Naive thymus-derived CD4-positive, alpha-beta T cell (primary cell): ENCODE measurements around the gene MUL1. TPM values are rescaled to one million over a fixed set of nuclear protein-coding genes. Genes with fewer than 3 reads are reported as not detected.
"Not testable (repeated sequence)": the region's sequence is repeated elsewhere in the genome, so short reads cannot be mapped to it uniquely, and the experiment has no call there.

Source experiments
- ATAC-seq: fragments of 150-1000 bp; cut with Tn5 transposase; 2 replicates; pipeline ENCODE4 v1.10.0; 2021; ENCODE audit warnings: mild to moderate bottlenecking, moderate library complexity
- CTCF ChIA-PET: fragments of 350-600 bp; sonication (Branson Sonifier 250); formaldehyde crosslinking; loops from one replicate; lab custom pipeline; 2021; ENCODE audit warnings: antibody characterized with exemption; lab: Charles Lee
- POLR2A ChIA-PET: fragments of 350-600 bp; sonication (Branson Sonifier 250); formaldehyde crosslinking; loops from one replicate; lab custom pipeline; 2021; ENCODE audit warnings: antibody characterized with exemption, inconsistent platforms; lab: Charles Lee
- DNase-seq, 9 donors: peaks; one replicate each; pipeline versions ENCODE4 v3.0.0 to v3.0.0-alpha.2; 2020 to 2022; ENCODE audit warnings: mixed read lengths in 1 of 9
- H3K27ac ChIP-seq: one replicate; pipeline ENCODE4 v1.7.0; 2013; ENCODE audit warnings: mild to moderate bottlenecking, low read depth, low read length, moderate library complexity
- H3K27me3 ChIP-seq, 2 donors: one replicate each; pipeline ENCODE4 v1.7.0; 2013; ENCODE audit warnings: low read length in 2 of 2, mild to moderate bottlenecking in 2 of 2, moderate library complexity in 2 of 2; ENCODE audit not compliant: control insufficient read depth in 2 of 2, insufficient read depth in 2 of 2
- H3K36me3 ChIP-seq, 3 experiments: 1 replicate in 2 of 3; 2 replicates in 1 of 3; pipeline ENCODE4 v1.7.0; 2013; ENCODE audit warnings: low read length in 3 of 3, mild to moderate bottlenecking in 3 of 3, moderate library complexity in 1 of 3; ENCODE audit not compliant: insufficient read depth in 3 of 3, control insufficient read depth in 2 of 3
- H3K4me1 ChIP-seq, 2 donors: one replicate each; pipeline ENCODE4 v1.7.0; 2013; ENCODE audit warnings: low read length in 2 of 2, mild to moderate bottlenecking in 2 of 2, moderate library complexity in 1 of 2; ENCODE audit not compliant: control insufficient read depth in 2 of 2, insufficient read depth in 2 of 2
- H3K4me3 ChIP-seq: 2 replicates; pipeline ENCODE4 v1.7.0; 2013; ENCODE audit warnings: mild to moderate bottlenecking, low read length
- H3K9me3 ChIP-seq, 3 experiments: 1 replicate in 2 of 3; 2 replicates in 1 of 3; pipeline ENCODE4 v1.7.0; 2013; ENCODE audit warnings: low read length in 3 of 3; ENCODE audit not compliant: control insufficient read depth in 2 of 3
- H3K27ac Mint-ChIP-seq, 9 donors: one replicate each; pipeline ENCODE4 v1.8.0; 2020 to 2022; ENCODE audit warnings: mixed read lengths in 9 of 9, mild to moderate bottlenecking in 8 of 9, moderate library complexity in 5 of 9, inconsistent platforms in 2 of 9
- H3K27me3 Mint-ChIP-seq, 5 donors: one replicate each; pipeline ENCODE4 v1.8.0; 2021 to 2022; ENCODE audit warnings: mixed read lengths in 5 of 5, mild to moderate bottlenecking in 1 of 5
- H3K36me3 Mint-ChIP-seq, 5 donors: one replicate each; pipeline ENCODE4 v1.8.0; 2020 to 2022; ENCODE audit warnings: mixed read lengths in 5 of 5, mild to moderate bottlenecking in 3 of 5, inconsistent platforms in 1 of 5
- H3K4me1 Mint-ChIP-seq, 7 donors: one replicate each; pipeline ENCODE4 v1.8.0; 2020 to 2022; ENCODE audit warnings: mixed read lengths in 7 of 7, mild to moderate bottlenecking in 3 of 7, inconsistent platforms in 1 of 7
- H3K4me3 Mint-ChIP-seq, 10 donors: one replicate each; pipeline ENCODE4 v1.8.0; 2020 to 2022; ENCODE audit warnings: mild to moderate bottlenecking in 10 of 10, mixed read lengths in 10 of 10, moderate library complexity in 6 of 10, inconsistent platforms in 2 of 10
- H3K9me3 Mint-ChIP-seq, 11 donors: one replicate each; pipeline ENCODE4 v1.8.0; 2020 to 2022; ENCODE audit warnings: mixed read lengths in 11 of 11, mild to moderate bottlenecking in 4 of 11, inconsistent platforms in 1 of 11, moderate library complexity in 1 of 11
- intact Hi-C, 2 donors: fragments of 100-400 bp; cut with micrococcal nuclease; formaldehyde crosslinking; loops; one replicate each; pipeline ENCODE4 v1.15.1; 2023
- polyA plus RNA-seq, 2 donors: library from polyadenylated mRNA; unstranded; fragments of 300-500 nt; fragmentation: Illumina TruSeq; gene quantifications; one replicate each; pipeline ENCODE4 v1.2.3, GENCODE V29; 2021
- total RNA-seq, 6 experiments: library from RNA in 5 of 6; stranded (reverse) in 5 of 6; gene quantifications; 1 replicate in 5 of 6; 2 replicates in 1 of 6; pipeline ENCODE4 v1.2.3 and lab custom pipeline; 2021 to 2026

Gene MUL1
- total and polyA plus RNA-seq, 7 experiments from 2014 or later, result 16.5 to 40.5 (median 20.6) TPM

GRCh38 chr1:20499718-20500117 is 8.2 kb downstream of the MUL1 start:
- intact Hi-C loops, result no loop called here
- ChIA-PET CTCF (no interaction called here), POLR2A (no interaction called here)
- ATAC-seq, result no peak
- H3K27ac ChIP-seq, result no peak overlapping the region
- Mint-ChIP-seq H3K4me3 (no peak overlapping the region), H3K9me3 (no peaks in the 10 kb centered on the region), H3K27me3 (no peaks in the 10 kb centered on the region), H3K4me1 (peaks cover 5 to 17% (median 9%) of the 10 kb centered on the region in 7 donors), H3K27ac (peak overlapping the region in 1 of 9 donors; percentile 68), H3K36me3 (peaks cover 0 to 17% (median 4%) of the 10 kb centered on the region in 5 donors)
- H3K9me3 ChIP-seq, result no peaks in the 10 kb centered on the region
- H3K4me1 ChIP-seq, result no peaks in the 10 kb centered on the region
- H3K36me3 ChIP-seq, result peaks cover 8 to 53% (median 13%) of the 10 kb centered on the region in 3 experiments
- no peak overlapping the region for H3K4me3 ChIP-seq
- DNase-seq, result no peak
- H3K27me3 ChIP-seq, result no peaks in the 10 kb centered on the region

GRCh38 chr1:20499105-20499504 is 8.8 kb downstream of the MUL1 start:
- Histone ChIP-seq H3K27me3 (no peaks in the 10 kb centered on the region), H3K4me3 (no peak overlapping the region), H3K9me3 (no peaks in the 10 kb centered on the region), H3K27ac (no peak overlapping the region), H3K36me3 (peaks cover 8 to 53% (median 13%) of the 10 kb centered on the region in 3 experiments), H3K4me1 (no peaks in the 10 kb centered on the region)
- Mint-ChIP-seq H3K4me3 (no peak overlapping the region), H3K27me3 (no peaks in the 10 kb centered on the region), H3K9me3 (no peaks in the 10 kb centered on the region), H3K36me3 (peaks cover 0 to 17% (median 4%) of the 10 kb centered on the region in 5 donors), H3K27ac (peak overlapping the region in 1 of 9 donors; percentile 68), H3K4me1 (peaks cover 1 to 11% (median 3%) of the 10 kb centered on the region in 7 donors)
- no peak for ATAC-seq
- intact Hi-C loops, result no loop called here
- ChIA-PET POLR2A (no interaction called here), CTCF (no interaction called here)
- no peak for DNase-seq

GRCh38 chr1:20498116-20498515 is 9.8 kb downstream of the MUL1 start:
- peaks cover 8 to 52% (median 13%) of the 10 kb centered on the region in 3 experiments for H3K36me3 ChIP-seq
- no peak overlapping the region for H3K27ac Mint-ChIP-seq
- peaks cover 0 to 3% (median 0%) of the 10 kb centered on the region in 5 donors for H3K27me3 Mint-ChIP-seq
- intact Hi-C loops, result no loop called here
- peaks cover 0 to 17% (median 4%) of the 10 kb centered on the region in 5 donors for H3K36me3 Mint-ChIP-seq
- no peaks in the 10 kb centered on the region for H3K4me1 ChIP-seq
- POLR2A ChIA-PET, result no interaction called here
- no peak for ATAC-seq
- H3K9me3 Mint-ChIP-seq, result no peaks in the 10 kb centered on the region
- DNase-seq, result no peak
- H3K4me1 Mint-ChIP-seq, result peaks cover 0 to 9% (median 0%) of the 10 kb centered on the region in 7 donors
- H3K9me3 ChIP-seq, result no peaks in the 10 kb centered on the region
- CTCF ChIA-PET, result no interaction called here
- no peak overlapping the region for H3K4me3 Mint-ChIP-seq
- no peak overlapping the region for H3K4me3 ChIP-seq
- H3K27me3 ChIP-seq, result no peaks in the 10 kb centered on the region
- no peak overlapping the region for H3K27ac ChIP-seq

- POLR2A ChIA-PET, result no interaction called here
- no peak for DNase-seq
- ATAC-seq, result no peak
- CTCF ChIA-PET, result no interaction called here
- H3K4me1 ChIP-seq, result no peaks in the 10 kb centered on the region
- Mint-ChIP-seq H3K36me3 (peaks cover 0 to 17% (median 4%) of the 10 kb centered on the region in 5 donors), H3K4me1 (peaks cover 0 to 10% (median 0%) of the 10 kb centered on the region in 7 donors), H3K27ac (no peak overlapping the region), H3K27me3 (peaks cover 0 to 8% (median 0%) of the 10 kb centered on the region in 5 donors), H3K9me3 (no peaks in the 10 kb centered on the region), H3K4me3 (no peak overlapping the region)
- peaks cover 8 to 47% (median 13%) of the 10 kb centered on the region in 3 experiments for H3K36me3 ChIP-seq
- H3K9me3 ChIP-seq, result no peaks in the 10 kb centered on the region
- intact Hi-C loops, result no loop called here
- no peaks in the 10 kb centered on the region for H3K27me3 ChIP-seq
- H3K4me3 ChIP-seq, result no peak overlapping the region
- no peak overlapping the region for H3K27ac ChIP-seq
Measured at GRCh38 chr1:20497506-20497905, 10.4 kb downstream of the MUL1 start.

GRCh38 chr1:20496725-20497383 is 11.1 kb downstream of the MUL1 start:
- H3K4me3 ChIP-seq, DNase-seq, POLR2A ChIA-PET, ATAC-seq, H3K9me3 ChIP-seq, H3K4me1 ChIP-seq, H3K9me3 Mint-ChIP-seq, H3K4me3 Mint-ChIP-seq, H3K27me3 ChIP-seq, H3K27me3 Mint-ChIP-seq, H3K27ac ChIP-seq, intact Hi-C loops: not testable (repeated sequence)
- peak overlapping the region in 3 of 9 donors; percentile 42 to 77 (median 57) for H3K27ac Mint-ChIP-seq
- H3K4me1 Mint-ChIP-seq, result peaks cover 0 to 10% (median 0%) of the 10 kb centered on the region in 7 donors
- H3K36me3 ChIP-seq, result peaks cover 7 to 40% (median 10%) of the 10 kb centered on the region in 3 experiments
- peaks cover 0 to 17% (median 4%) of the 10 kb centered on the region in 5 donors for H3K36me3 Mint-ChIP-seq
- CTCF ChIA-PET, result interaction anchor here (0.6 kb wide), 1 partner anchor 264 kb away, joined by 4 read pairs; no protein-coding TSS in a partner anchor

- CTCF ChIA-PET, result interaction anchor here (0.6 to 1.1 kb wide), 2 partner anchors 9 to 264 kb away, joined by 4 to 5 read pairs; no protein-coding TSS in a partner anchor
- Mint-ChIP-seq H3K9me3 (no peaks in the 10 kb centered on the region), H3K36me3 (peaks cover 0 to 13% (median 2%) of the 10 kb centered on the region in 5 donors), H3K27ac (peak overlapping the region in 2 of 9 donors; percentile 42 to 57), H3K27me3 (peaks cover 0 to 8% (median 0%) of the 10 kb centered on the region in 5 donors), H3K4me3 (no peak overlapping the region), H3K4me1 (peaks cover 0 to 10% (median 0%) of the 10 kb centered on the region in 7 donors)
- Histone ChIP-seq H3K9me3 (no peaks in the 10 kb centered on the region), H3K27ac (no peak overlapping the region), H3K36me3 (peaks cover 3 to 34% (median 4%) of the 10 kb centered on the region in 3 experiments), H3K27me3 (no peaks in the 10 kb centered on the region), H3K4me3 (no peak overlapping the region), H3K4me1 (no peaks in the 10 kb centered on the region)
- ATAC-seq, result no peak
- POLR2A ChIA-PET, result interaction anchor here (2.0 kb wide), 1 partner anchor 10 kb away, joined by 5 read pairs; the partner anchor contains the start of gene CAMK2N1
- DNase-seq, result no peak
- intact Hi-C loops, result no loop called here
Measured at GRCh38 chr1:20496241-20496661, 11.7 kb downstream of the MUL1 start.
